Ishikawa (cell line): ENCODE results near the gene RASL10A.

Source experiments
- CEBPB ChIP-seq: IDR thresholded peaks from 2 replicates; pipeline ENCODE4 v1.6.1; 2012
- CREB1 ChIP-seq: IDR thresholded peaks from 2 replicates; pipeline ENCODE4 v1.6.1; 2012; ENCODE audit warnings: low read depth
- EGR1 ChIP-seq: IDR thresholded peaks from 2 replicates; pipeline ENCODE4 v1.6.1; 2012
- EP300 ChIP-seq: IDR thresholded peaks from 2 replicates; pipeline ENCODE4 v1.6.1; 2012; ENCODE audit warnings: borderline replicate concordance
- FOXM1 ChIP-seq: IDR thresholded peaks from 2 replicates; pipeline ENCODE4 v1.6.1; 2012; ENCODE audit warnings: low read depth, borderline replicate concordance
- NFIC ChIP-seq: IDR thresholded peaks from 2 replicates; pipeline ENCODE4 v1.6.1; 2012
- RAD21 ChIP-seq: IDR thresholded peaks from 2 replicates; pipeline ENCODE4 v1.6.1; 2012; ENCODE audit warnings: low read depth
- TAF1 ChIP-seq: IDR thresholded peaks from 2 replicates; pipeline ENCODE4 v1.6.1; 2012; ENCODE audit warnings: low read depth, mild to moderate bottlenecking
- TCF12 ChIP-seq: IDR thresholded peaks from 2 replicates; pipeline ENCODE4 v1.6.1; 2012; ENCODE audit warnings: low read depth
- TEAD4 ChIP-seq: IDR thresholded peaks from 2 replicates; pipeline ENCODE4 v1.6.1; 2012
- USF1 ChIP-seq: IDR thresholded peaks from 2 replicates; pipeline ENCODE4 v1.6.1; 2012
- YY1 ChIP-seq: IDR thresholded peaks from 2 replicates; pipeline ENCODE4 v1.6.1; 2012; ENCODE audit warnings: low read depth
- ZBTB7A ChIP-seq: IDR thresholded peaks from 2 replicates; pipeline ENCODE4 v1.6.1; 2012; ENCODE audit warnings: low read depth
- TF ChIP-seq, protein P1 (sequence below): IDR thresholded peaks from 2 replicates; pipeline ENCODE4 v1.6.1; 2012; ENCODE audit warnings: low read depth, mild to moderate bottlenecking
- TF ChIP-seq, protein P2 (sequence below): IDR thresholded peaks from 2 replicates; pipeline ENCODE4 v1.6.1; 2012

The RASL10A gene

DNA sequence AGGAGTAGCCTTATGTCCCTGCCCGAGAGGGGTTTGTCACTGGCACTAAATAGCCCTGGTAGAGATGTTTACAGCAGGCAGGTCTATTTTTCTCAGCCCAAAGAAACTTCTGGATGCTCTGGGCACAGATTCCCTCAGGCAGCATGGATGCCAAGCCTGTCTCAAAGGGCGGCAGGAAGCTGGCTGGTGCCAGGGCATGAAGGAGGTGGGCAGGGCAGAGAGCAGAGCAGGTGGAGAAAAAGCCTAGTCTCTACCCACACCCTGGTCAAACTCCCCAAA is 13.2 kb downstream of the RASL10A start:
- TF ChIP-seq, protein P1, sequence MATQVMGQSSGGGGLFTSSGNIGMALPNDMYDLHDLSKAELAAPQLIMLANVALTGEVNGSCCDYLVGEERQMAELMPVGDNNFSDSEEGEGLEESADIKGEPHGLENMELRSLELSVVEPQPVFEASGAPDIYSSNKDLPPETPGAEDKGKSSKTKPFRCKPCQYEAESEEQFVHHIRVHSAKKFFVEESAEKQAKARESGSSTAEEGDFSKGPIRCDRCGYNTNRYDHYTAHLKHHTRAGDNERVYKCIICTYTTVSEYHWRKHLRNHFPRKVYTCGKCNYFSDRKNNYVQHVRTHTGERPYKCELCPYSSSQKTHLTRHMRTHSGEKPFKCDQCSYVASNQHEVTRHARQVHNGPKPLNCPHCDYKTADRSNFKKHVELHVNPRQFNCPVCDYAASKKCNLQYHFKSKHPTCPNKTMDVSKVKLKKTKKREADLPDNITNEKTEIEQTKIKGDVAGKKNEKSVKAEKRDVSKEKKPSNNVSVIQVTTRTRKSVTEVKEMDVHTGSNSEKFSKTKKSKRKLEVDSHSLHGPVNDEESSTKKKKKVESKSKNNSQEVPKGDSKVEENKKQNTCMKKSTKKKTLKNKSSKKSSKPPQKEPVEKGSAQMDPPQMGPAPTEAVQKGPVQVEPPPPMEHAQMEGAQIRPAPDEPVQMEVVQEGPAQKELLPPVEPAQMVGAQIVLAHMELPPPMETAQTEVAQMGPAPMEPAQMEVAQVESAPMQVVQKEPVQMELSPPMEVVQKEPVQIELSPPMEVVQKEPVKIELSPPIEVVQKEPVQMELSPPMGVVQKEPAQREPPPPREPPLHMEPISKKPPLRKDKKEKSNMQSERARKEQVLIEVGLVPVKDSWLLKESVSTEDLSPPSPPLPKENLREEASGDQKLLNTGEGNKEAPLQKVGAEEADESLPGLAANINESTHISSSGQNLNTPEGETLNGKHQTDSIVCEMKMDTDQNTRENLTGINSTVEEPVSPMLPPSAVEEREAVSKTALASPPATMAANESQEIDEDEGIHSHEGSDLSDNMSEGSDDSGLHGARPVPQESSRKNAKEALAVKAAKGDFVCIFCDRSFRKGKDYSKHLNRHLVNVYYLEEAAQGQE: no peak
- TF ChIP-seq EGR1: no peak
- no peak for TF ChIP-seq ZBTB7A
- no peak for TF ChIP-seq YY1
- TF ChIP-seq NFIC: no peak
- no peak for TF ChIP-seq TEAD4
- TF ChIP-seq FOXM1: no peak
- TF ChIP-seq USF1: no peak
- TF ChIP-seq RAD21: no peak
- TF ChIP-seq CREB1: no peak
- TF ChIP-seq, protein P2, sequence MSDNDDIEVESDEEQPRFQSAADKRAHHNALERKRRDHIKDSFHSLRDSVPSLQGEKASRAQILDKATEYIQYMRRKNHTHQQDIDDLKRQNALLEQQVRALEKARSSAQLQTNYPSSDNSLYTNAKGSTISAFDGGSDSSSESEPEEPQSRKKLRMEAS: no peak
- TF ChIP-seq TCF12: no peak
- TF ChIP-seq TAF1: no peak
- no peak for TF ChIP-seq CEBPB
- TF ChIP-seq EP300: no peak

- TF ChIP-seq, protein P1: no peak
- TF ChIP-seq RAD21 (no peak), EGR1 (no peak), TEAD4 (no peak), TAF1 (no peak)
- TF ChIP-seq, protein P2: no peak
These were observed 13.6 kb downstream of the RASL10A start for GRCh38 chr22:29301716-29302401.

- TF ChIP-seq TAF1 (no peak), USF1 (no peak), RAD21 (no peak), CEBPB (no peak), ZBTB7A (no peak), EP300 (no peak), NFIC (no peak), FOXM1 (no peak), CREB1 (no peak), YY1 (no peak), TEAD4 (no peak), EGR1 (no peak), TCF12 (no peak)
- TF ChIP-seq, protein P1: no peak
- TF ChIP-seq, protein P2: no peak
These were observed 14.5 kb downstream of the RASL10A start for GRCh38 chr22:29300807-29301601.

DNA sequence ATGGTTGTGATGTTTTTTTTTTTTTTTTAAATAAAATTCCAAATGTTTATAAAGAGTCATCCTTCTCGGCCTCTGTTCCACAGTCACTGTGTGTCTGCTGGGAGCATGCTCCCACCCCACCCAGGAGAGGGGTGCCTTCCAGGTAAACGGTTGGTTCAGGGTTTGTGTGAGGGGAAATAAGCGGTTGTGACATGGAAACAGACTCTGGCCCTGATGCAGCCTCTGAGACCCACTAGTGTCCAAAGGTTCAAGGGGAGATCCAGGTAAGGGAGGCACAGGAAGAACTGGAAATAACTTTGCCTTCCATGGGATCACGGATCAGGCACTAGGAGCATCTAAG is 15.1 kb downstream of the RASL10A start:
- TF ChIP-seq EP300: no peak
- TF ChIP-seq FOXM1: no peak
- no peak for TF ChIP-seq USF1
